GM12878 (cell line): Measurements from ENCODE around the gene RPS5. TPM values are rescaled to one million over a fixed set of nuclear protein-coding genes. Genes with fewer than 3 reads are reported as not detected.

ENCODE experiments used
- ATAC-seq: fragments of 200-7000 bp; cut with Tn5 transposase; 3 replicates; pipeline ENCODE4 v1.9.1; 2020; ENCODE audit warnings: mild to moderate bottlenecking, moderate library complexity
- BruUV-seq: library from RNA; stranded (reverse); fragments of 400-500 nt; replicated peaks from 2 replicates; lab custom pipeline; 2021; lab: Mats Ljungman, UMichigan
- CTCF ChIA-PET: fragments of 300-600 bp; sonication (Branson Sonifier 250); formaldehyde crosslinking; extraction: SDS; loops from one replicate; lab custom pipeline; 2021; ENCODE audit warnings: inconsistent platforms; lab: Yijun Ruan, JAX
- POLR2A ChIA-PET: fragments of 350-600 bp; formaldehyde crosslinking; extraction: SDS; loops from one replicate; lab custom pipeline; 2021; ENCODE audit warnings: inconsistent platforms; lab: Charles Lee
- RAD21 ChIA-PET: fragments of 300-600 bp; sonication (Branson Sonifier 250); formaldehyde crosslinking; loops from one replicate; lab custom pipeline; 2023; ENCODE audit warnings: antibody characterized with exemption; ENCODE audit not compliant: unreplicated experiment; lab: Charles Lee
- SMC1A ChIA-PET: fragments of 300-600 bp; sonication (Branson Sonifier 250); formaldehyde crosslinking; loops from one replicate; lab custom pipeline; 2023; ENCODE audit not compliant: unreplicated experiment, uncharacterized antibody; lab: Charles Lee
- DNase-seq: peaks from one replicate; pipeline ENCODE4 v3.0.0-alpha.2; 2011; ENCODE audit warnings: low read depth, low spot score
- FAIRE-seq: peaks from 3 replicates; lab custom pipeline; 2011; peaks lifted over from hg19 to GRCh38; lab: Jason Lieb, UNC
- H2AFZ ChIP-seq: 2 replicates; pipeline ENCODE4 v1.6.0; 2011; ENCODE audit warnings: low read depth, low read length, control low read depth; ENCODE audit not compliant: control insufficient read depth
- H3K27ac ChIP-seq: 2 replicates; pipeline ENCODE4 v1.5.1; 2011; ENCODE audit warnings: control low read depth; ENCODE audit not compliant: control insufficient read depth, insufficient read depth
- H3K27me3 ChIP-seq, 2 experiments: replicated peaks in 1 of 2; 2 replicates each; pipeline versions ENCODE4 v1.6.0 to v1.6.1; 2011; ENCODE audit warnings: low read length in 1 of 2; ENCODE audit not compliant: control insufficient read depth in 2 of 2, insufficient read depth in 2 of 2
- H3K36me3 ChIP-seq, 2 experiments: 2 replicates each; pipeline ENCODE4 v1.5.1; 2011; ENCODE audit warnings: low read length in 1 of 2; ENCODE audit not compliant: control insufficient read depth in 2 of 2, insufficient read depth in 2 of 2
- H3K4me1 ChIP-seq: 2 replicates; pipeline ENCODE4 v1.6.1; 2011; ENCODE audit warnings: mild to moderate bottlenecking, low read length, moderate library complexity, mixed read lengths; ENCODE audit not compliant: control insufficient read depth, insufficient read depth
- H3K4me2 ChIP-seq: 2 replicates; pipeline ENCODE4 v1.6.0; 2011; ENCODE audit warnings: control low read depth; ENCODE audit not compliant: control insufficient read depth, insufficient read depth
- H3K4me3 ChIP-seq: fragments of 200-600 bp; sonication (generic); 2 replicates; pipeline ENCODE4 v1.5.1; 2016
- H3K79me2 ChIP-seq: 2 replicates; pipeline ENCODE4 v1.6.0; 2011; ENCODE audit warnings: low read length; ENCODE audit not compliant: control insufficient read depth, insufficient read depth
- H3K9ac ChIP-seq: 2 replicates; pipeline ENCODE4 v1.8.0; 2011; ENCODE audit warnings: low read length, control low read depth, mixed read lengths; ENCODE audit not compliant: control insufficient read depth, insufficient read depth
- H3K9me3 ChIP-seq: replicated peaks from 3 replicates; pipeline ENCODE4 v1.5.1; 2011; ENCODE audit warnings: mild to moderate bottlenecking, low read length; ENCODE audit not compliant: control insufficient read depth, insufficient read depth
- H4K20me1 ChIP-seq: 2 replicates; pipeline ENCODE4 v1.6.0; 2011; ENCODE audit not compliant: control insufficient read depth, insufficient read depth
- CHD4 ChIP-seq: fragments of 200-600 bp; sonication (generic); IDR thresholded peaks from 2 replicates; pipeline ENCODE4 v1.6.1; 2016; ENCODE audit warnings: mild to moderate bottlenecking
- HDAC2 ChIP-seq: fragments of 200-600 bp; sonication (generic); IDR thresholded peaks from 2 replicates; pipeline ENCODE4 v1.6.1; 2017
- HDGF ChIP-seq: fragments of 450-650 bp; IDR thresholded peaks from 2 replicates; pipeline ENCODE4 v1.6.1; 2016; ENCODE audit warnings: antibody characterized with exemption
- MEF2B ChIP-seq: fragments of 450-650 bp; IDR thresholded peaks from 2 replicates; pipeline ENCODE4 v1.6.1; 2018; ENCODE audit warnings: mild to moderate bottlenecking, moderate library complexity; ENCODE audit not compliant: partially characterized antibody, poor library complexity, severe bottlenecking
- TARDBP ChIP-seq: IDR thresholded peaks from 2 replicates; pipeline ENCODE4 v1.6.1; 2016; ENCODE audit warnings: borderline replicate concordance
- ZNF24 ChIP-seq: fragments of 450-650 bp; IDR thresholded peaks from 2 replicates; pipeline ENCODE4 v1.6.1; 2017; ENCODE audit warnings: antibody characterized with exemption, mild to moderate bottlenecking
- WGBS: methylation state at CpG from one replicate; pipeline ENCODE4 v1.1.6; 2016; ENCODE audit warnings: low lambda C conversion rate; ENCODE audit not compliant: insufficient replicate concordance, insufficient coverage; ENCODE audit errors: missing lambda C conversion rate; 5-methylcytosine and 5-hydroxymethylcytosine counted together
- in situ Hi-C: fragments of 300-500 bp; cut with MboI; formaldehyde crosslinking; loops from 9 replicates; pipeline ENCODE4 v1.14.3; 2018; ENCODE audit warnings: mixed read lengths
- intact Hi-C: fragments of 100-400 bp; cut with micrococcal nuclease; formaldehyde crosslinking; loops from one replicate; pipeline ENCODE4 v1.14.2; 2022; ENCODE audit not compliant: unreplicated experiment
- polyA plus RNA-seq, 11 experiments: library from polyadenylated mRNA; depleted of rRNA in 4 of 11; unstranded in 6 of 11; stranded (reverse) in 5 of 11; fragments of >200 nt; fragmentation: Nextera tagmentation in 4 of 11; fragmentation: Illumina TruSeq in 1 of 11; extraction: Ambion mirVana in 4 of 11; extraction: Trizol in 1 of 11; gene quantifications; 1 replicate in 1 of 11; 2 replicates in 10 of 11; pipeline versions ENCODE4 v1.2.1 to v1.2.3, GENCODE V29; 2011 to 2016; ENCODE audit warnings: inconsistent platforms in 2 of 11, missing spikeins in 2 of 11, low read depth in 1 of 11
- total RNA-seq, 4 experiments: library from RNA; depleted of rRNA in 3 of 4; stranded (reverse); fragments of >200 nt in 3 of 4; fragmentation: Illumina TruSeq in 1 of 4; extraction: Trizol in 1 of 4; gene quantifications; 2 replicates each; pipeline versions ENCODE4 v1.2.1 to v1.2.3, GENCODE V29; 2013 to 2021
- TF ChIP-seq, protein P1 (sequence below): fragments of 450-650 bp; IDR thresholded peaks from 2 replicates; pipeline ENCODE4 v1.6.1; 2017; ENCODE audit warnings: mild to moderate bottlenecking, moderate library complexity
- TF ChIP-seq, protein P2 (sequence below): IDR thresholded peaks from 2 replicates; pipeline ENCODE4 v1.6.1; 2012; ENCODE audit warnings: low read depth, low read length, improper control_type of control experiment

Gene RPS5
- total and polyA plus RNA-seq, 10 of the 15 experiments (the other 5 are each of a cell fraction or from before 2014, with no cell fraction given), result 1,284 to 3,652 (median 1,922) TPM

DNA sequence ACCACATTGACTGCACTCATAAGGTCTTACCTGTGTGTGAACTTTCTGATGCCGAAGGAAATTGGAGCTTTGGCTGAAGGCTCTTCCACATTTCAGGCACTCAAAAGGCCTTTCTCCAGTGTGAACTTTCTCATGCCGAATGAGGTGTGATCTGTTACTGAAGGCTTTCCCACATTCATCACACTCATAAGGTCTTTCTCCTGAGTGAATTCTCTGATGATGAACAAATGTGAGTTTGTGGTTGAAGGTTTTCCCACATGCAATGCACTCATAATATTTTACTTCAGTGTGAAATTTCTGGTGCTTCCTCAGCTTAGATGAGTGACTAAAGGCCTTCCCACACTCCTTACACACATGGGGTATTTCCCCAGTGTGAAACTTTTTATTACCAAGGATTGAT, 47.1 kb downstream of the RPS5 start:
- no peak overlapping the region for H2AFZ ChIP-seq
- BruUV-seq, result no TSS peak
- POLR2A ChIA-PET, result no interaction called here
- DNase-seq, result no peak
- in situ Hi-C loops, result no loop called here
- no peak for ATAC-seq
- H3K79me2 ChIP-seq, result peaks cover 1% of the 10 kb centered on the region; the same call in 1 of the 2 replicates
- FAIRE-seq, result no peak
- peaks cover 0 to 17% of the 10 kb centered on the region in 2 experiments; a peak in 2 of 4 replicates for H3K36me3 ChIP-seq
- no peaks in the 10 kb centered on the region for H3K27me3 ChIP-seq
- peaks cover 57% of the 10 kb centered on the region for H3K9me3 ChIP-seq
- no peaks in the 10 kb centered on the region for H4K20me1 ChIP-seq
- CTCF ChIA-PET, result no interaction called here
- RAD21 ChIA-PET, result no interaction called here
- peaks cover 3% of the 10 kb centered on the region; the same call in 1 of the 2 replicates for H3K4me1 ChIP-seq
- H3K4me3 ChIP-seq, result no peak overlapping the region
- TF ChIP-seq HDAC2, result no peak
- TF ChIP-seq, protein P1, sequence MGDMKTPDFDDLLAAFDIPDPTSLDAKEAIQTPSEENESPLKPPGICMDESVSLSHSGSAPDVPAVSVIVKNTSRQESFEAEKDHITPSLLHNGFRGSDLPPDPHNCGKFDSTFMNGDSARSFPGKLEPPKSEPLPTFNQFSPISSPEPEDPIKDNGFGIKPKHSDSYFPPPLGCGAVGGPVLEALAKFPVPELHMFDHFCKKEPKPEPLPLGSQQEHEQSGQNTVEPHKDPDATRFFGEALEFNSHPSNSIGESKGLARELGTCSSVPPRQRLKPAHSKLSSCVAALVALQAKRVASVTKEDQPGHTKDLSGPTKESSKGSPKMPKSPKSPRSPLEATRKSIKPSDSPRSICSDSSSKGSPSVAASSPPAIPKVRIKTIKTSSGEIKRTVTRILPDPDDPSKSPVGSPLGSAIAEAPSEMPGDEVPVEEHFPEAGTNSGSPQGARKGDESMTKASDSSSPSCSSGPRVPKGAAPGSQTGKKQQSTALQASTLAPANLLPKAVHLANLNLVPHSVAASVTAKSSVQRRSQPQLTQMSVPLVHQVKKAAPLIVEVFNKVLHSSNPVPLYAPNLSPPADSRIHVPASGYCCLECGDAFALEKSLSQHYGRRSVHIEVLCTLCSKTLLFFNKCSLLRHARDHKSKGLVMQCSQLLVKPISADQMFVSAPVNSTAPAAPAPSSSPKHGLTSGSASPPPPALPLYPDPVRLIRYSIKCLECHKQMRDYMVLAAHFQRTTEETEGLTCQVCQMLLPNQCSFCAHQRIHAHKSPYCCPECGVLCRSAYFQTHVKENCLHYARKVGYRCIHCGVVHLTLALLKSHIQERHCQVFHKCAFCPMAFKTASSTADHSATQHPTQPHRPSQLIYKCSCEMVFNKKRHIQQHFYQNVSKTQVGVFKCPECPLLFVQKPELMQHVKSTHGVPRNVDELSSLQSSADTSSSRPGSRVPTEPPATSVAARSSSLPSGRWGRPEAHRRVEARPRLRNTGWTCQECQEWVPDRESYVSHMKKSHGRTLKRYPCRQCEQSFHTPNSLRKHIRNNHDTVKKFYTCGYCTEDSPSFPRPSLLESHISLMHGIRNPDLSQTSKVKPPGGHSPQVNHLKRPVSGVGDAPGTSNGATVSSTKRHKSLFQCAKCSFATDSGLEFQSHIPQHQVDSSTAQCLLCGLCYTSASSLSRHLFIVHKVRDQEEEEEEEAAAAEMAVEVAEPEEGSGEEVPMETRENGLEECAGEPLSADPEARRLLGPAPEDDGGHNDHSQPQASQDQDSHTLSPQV, result no peak
- no peak for TF ChIP-seq CHD4
- no peak for TF ChIP-seq ZNF24
- no peak for TF ChIP-seq MEF2B
- TF ChIP-seq, protein P2, sequence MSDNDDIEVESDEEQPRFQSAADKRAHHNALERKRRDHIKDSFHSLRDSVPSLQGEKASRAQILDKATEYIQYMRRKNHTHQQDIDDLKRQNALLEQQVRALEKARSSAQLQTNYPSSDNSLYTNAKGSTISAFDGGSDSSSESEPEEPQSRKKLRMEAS, result no peak
- TF ChIP-seq HDGF, result no peak
- no peak for TF ChIP-seq TARDBP
- intact Hi-C loops, result no loop called here
- 100% methylated on average over 2 of the region's 2 CpGs for WGBS
- H3K4me2 ChIP-seq, result no peak overlapping the region
- no peak overlapping the region for H3K9ac ChIP-seq
- no peak overlapping the region for H3K27ac ChIP-seq
- SMC1A ChIA-PET, result no interaction called here
